Sigmoid colon (tissue), 4 donors: ENCODE results near the gene MGMT.

Experiments
- EP300 ChIP-seq, 4 donors: sonication (generic); formaldehyde crosslinking; IDR thresholded peaks; one replicate each; pipeline ENCODE4 v1.6.1; 2017; ENCODE audit warnings: antibody characterized with exemption in 4 of 4
- POLR2A ChIP-seq, 2 donors: fragments of 450-650 bp; IDR thresholded peaks; one replicate each; pipeline ENCODE4 v1.6.1; 2016; ENCODE audit warnings: antibody characterized with exemption in 2 of 2, mild to moderate bottlenecking in 2 of 2, moderate library complexity in 2 of 2
- POLR2AphosphoS5 ChIP-seq, 4 donors: sonication (generic); formaldehyde crosslinking; IDR thresholded peaks; one replicate each; pipeline ENCODE4 v1.6.1; 2017; ENCODE audit warnings: antibody characterized with exemption in 4 of 4
- TF ChIP-seq, protein P1 (sequence below), 4 experiments: fragments of 450-650 bp in 3 of 4; fragments of 200-600 bp in 1 of 4; IDR thresholded peaks; one replicate each; pipeline ENCODE4 v1.5.1; 2016 to 2019; ENCODE audit warnings: antibody characterized with exemption in 4 of 4, mild to moderate bottlenecking in 3 of 4, moderate library complexity in 2 of 4

DNA sequence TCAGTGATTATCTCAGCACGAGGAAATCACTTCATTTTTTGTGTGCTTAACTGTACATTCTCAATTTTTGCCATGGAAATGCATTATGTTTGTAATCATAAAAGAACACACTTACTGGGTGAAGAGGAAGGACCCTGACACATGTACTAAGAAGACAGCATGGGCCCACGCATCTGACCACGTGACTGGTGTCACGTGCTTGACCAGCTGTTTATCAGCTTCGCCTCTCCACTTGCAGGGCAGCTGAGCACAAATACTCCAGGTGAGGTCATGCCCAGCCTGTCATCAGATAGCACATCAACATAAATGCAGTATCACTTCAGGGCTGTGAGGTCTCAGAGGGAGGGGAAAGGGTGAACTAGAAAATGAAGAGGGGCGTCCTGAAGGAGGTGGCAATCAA, 317.2 kb downstream of the MGMT start:
- TF ChIP-seq, protein P1, sequence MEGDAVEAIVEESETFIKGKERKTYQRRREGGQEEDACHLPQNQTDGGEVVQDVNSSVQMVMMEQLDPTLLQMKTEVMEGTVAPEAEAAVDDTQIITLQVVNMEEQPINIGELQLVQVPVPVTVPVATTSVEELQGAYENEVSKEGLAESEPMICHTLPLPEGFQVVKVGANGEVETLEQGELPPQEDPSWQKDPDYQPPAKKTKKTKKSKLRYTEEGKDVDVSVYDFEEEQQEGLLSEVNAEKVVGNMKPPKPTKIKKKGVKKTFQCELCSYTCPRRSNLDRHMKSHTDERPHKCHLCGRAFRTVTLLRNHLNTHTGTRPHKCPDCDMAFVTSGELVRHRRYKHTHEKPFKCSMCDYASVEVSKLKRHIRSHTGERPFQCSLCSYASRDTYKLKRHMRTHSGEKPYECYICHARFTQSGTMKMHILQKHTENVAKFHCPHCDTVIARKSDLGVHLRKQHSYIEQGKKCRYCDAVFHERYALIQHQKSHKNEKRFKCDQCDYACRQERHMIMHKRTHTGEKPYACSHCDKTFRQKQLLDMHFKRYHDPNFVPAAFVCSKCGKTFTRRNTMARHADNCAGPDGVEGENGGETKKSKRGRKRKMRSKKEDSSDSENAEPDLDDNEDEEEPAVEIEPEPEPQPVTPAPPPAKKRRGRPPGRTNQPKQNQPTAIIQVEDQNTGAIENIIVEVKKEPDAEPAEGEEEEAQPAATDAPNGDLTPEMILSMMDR (IDR thresholded peaks at IDR 0.05), result no peak
- TF ChIP-seq POLR2AphosphoS5 (IDR thresholded peaks at IDR 0.05) (no peak), POLR2A (IDR thresholded peaks at IDR 0.05) (no peak), EP300 (IDR thresholded peaks at IDR 0.05) (no peak)
